ENCODE data around the gene MICU1.
"Not testable (repeated sequence)": the region's sequence is repeated elsewhere in the genome, so short reads cannot be mapped to it uniquely, and the experiment has no call there.

MICU1 gene

GRCh38 chr10:72470666-72471065 is 155.2 kb downstream of the MICU1 start:
- Histone ChIP-seq H3K9ac (ENCODE audit: insufficient read length, low read depth) (no peak overlapping the region), H3K36me3 (ENCODE audit: insufficient read depth, insufficient read length, low read length) (peaks cover 11% of the 10 kb centered on the region), H3K4me1 (ENCODE audit: insufficient read depth, insufficient read length) (no peaks in the 10 kb centered on the region)

GRCh38 chr10:72467064-72467463 is 158.8 kb downstream of the MICU1 start:
- H3K4me1 ChIP-seq (ENCODE audit: insufficient read depth, insufficient read length); DNase-seq (ENCODE audit: low read depth, low spot score); H3K36me3 ChIP-seq (ENCODE audit: insufficient read depth, insufficient read length, low read length); H3K9ac ChIP-seq (ENCODE audit: insufficient read length, low read depth); H3K4me3 ChIP-seq (ENCODE audit: insufficient read length, low read depth); H3K27me3 ChIP-seq (ENCODE audit: insufficient read depth, insufficient read length); H3K9me3 ChIP-seq (ENCODE audit: insufficient read depth, low read length): not testable (repeated sequence)

More at GRCh38 chr10:72470666-72471065, 155.2 kb downstream of the MICU1 start:
- Histone ChIP-seq H3K4me3 (ENCODE audit: insufficient read length, low read depth) (no peak overlapping the region), H3K9me3 (ENCODE audit: insufficient read depth, low read length) (no peaks in the 10 kb centered on the region), H3K27me3 (ENCODE audit: insufficient read depth, insufficient read length) (no peaks in the 10 kb centered on the region)
- no peak for DNase-seq (ENCODE audit: low read depth, low spot score)
- TF ChIP-seq SUZ12 (IDR thresholded peaks at IDR 0.05; ENCODE audit: extremely low read depth, insufficient read depth, insufficient read length) (no peak), ZNF274 (IDR thresholded peaks at IDR 0.05; ENCODE audit: low read depth, low read length) (no peak), YY1 (IDR thresholded peaks at IDR 0.05; ENCODE audit: insufficient read depth, insufficient read length) (no peak)

- no peak for DNase-seq (ENCODE audit: low read depth, low spot score)
- Histone ChIP-seq H3K36me3 (ENCODE audit: insufficient read depth, insufficient read length, low read length) (peaks cover 3% of the 10 kb centered on the region), H3K9me3 (ENCODE audit: insufficient read depth, low read length) (no peaks in the 10 kb centered on the region), H3K4me1 (ENCODE audit: insufficient read depth, insufficient read length) (no peaks in the 10 kb centered on the region), H3K4me3 (ENCODE audit: insufficient read length, low read depth) (no peak overlapping the region), H3K27me3 (ENCODE audit: insufficient read depth, insufficient read length) (no peaks in the 10 kb centered on the region), H3K9ac (ENCODE audit: insufficient read length, low read depth) (no peak overlapping the region)
- no peak for TF ChIP-seq ZNF274 (IDR thresholded peaks at IDR 0.05; ENCODE audit: low read depth, low read length)
- TF ChIP-seq SUZ12 (IDR thresholded peaks at IDR 0.05; ENCODE audit: extremely low read depth, insufficient read depth, insufficient read length): no peak
- no peak for TF ChIP-seq YY1 (IDR thresholded peaks at IDR 0.05; ENCODE audit: insufficient read depth, insufficient read length)
Measured at GRCh38 chr10:72466018-72466417, 159.9 kb downstream of the MICU1 start.

- H3K4me3 ChIP-seq (ENCODE audit: insufficient read length, low read depth): no peak overlapping the region
- no peaks in the 10 kb centered on the region for H3K4me1 ChIP-seq (ENCODE audit: insufficient read depth, insufficient read length)
- TF ChIP-seq ZNF274 (IDR thresholded peaks at IDR 0.05; ENCODE audit: low read depth, low read length) (no peak), SUZ12 (IDR thresholded peaks at IDR 0.05; ENCODE audit: extremely low read depth, insufficient read depth, insufficient read length) (no peak), YY1 (IDR thresholded peaks at IDR 0.05; ENCODE audit: insufficient read depth, insufficient read length) (no peak)
- no peak overlapping the region for H3K9ac ChIP-seq (ENCODE audit: insufficient read length, low read depth)
- H3K27me3 ChIP-seq (ENCODE audit: insufficient read depth, insufficient read length): no peaks in the 10 kb centered on the region
- DNase-seq (ENCODE audit: low read depth, low spot score): no peak
- H3K9me3 ChIP-seq (ENCODE audit: insufficient read depth, low read length): no peaks in the 10 kb centered on the region
- H3K36me3 ChIP-seq (ENCODE audit: insufficient read depth, insufficient read length, low read length): no peaks in the 10 kb centered on the region
Measured at GRCh38 chr10:72464438-72464837, 161.4 kb downstream of the MICU1 start.

GRCh38 chr10:72462261-72462660 is 163.6 kb downstream of the MICU1 start:
- no peak for TF ChIP-seq YY1 (IDR thresholded peaks at IDR 0.05; ENCODE audit: insufficient read depth, insufficient read length)
- DNase-seq (ENCODE audit: low read depth, low spot score): no peak
- Histone ChIP-seq H3K27me3 (ENCODE audit: insufficient read depth, insufficient read length) (no peaks in the 10 kb centered on the region), H3K4me1 (ENCODE audit: insufficient read depth, insufficient read length) (no peaks in the 10 kb centered on the region), H3K9ac (ENCODE audit: insufficient read length, low read depth) (no peak overlapping the region), H3K36me3 (ENCODE audit: insufficient read depth, insufficient read length, low read length) (no peaks in the 10 kb centered on the region), H3K4me3 (ENCODE audit: insufficient read length, low read depth) (no peak overlapping the region), H3K9me3 (ENCODE audit: insufficient read depth, low read length) (no peaks in the 10 kb centered on the region)

- H3K9me3 ChIP-seq (ENCODE audit: insufficient read depth, low read length): no peaks in the 10 kb centered on the region
- no peak for DNase-seq (ENCODE audit: low read depth, low spot score)
- H3K27me3 ChIP-seq (ENCODE audit: insufficient read depth, insufficient read length): no peaks in the 10 kb centered on the region
- no peaks in the 10 kb centered on the region for H3K4me1 ChIP-seq (ENCODE audit: insufficient read depth, insufficient read length)
- H3K9ac ChIP-seq (ENCODE audit: insufficient read length, low read depth): no peak overlapping the region
- no peak overlapping the region for H3K4me3 ChIP-seq (ENCODE audit: insufficient read length, low read depth)
- H3K36me3 ChIP-seq (ENCODE audit: insufficient read depth, insufficient read length, low read length): no peaks in the 10 kb centered on the region
- no peak for TF ChIP-seq YY1 (IDR thresholded peaks at IDR 0.05; ENCODE audit: insufficient read depth, insufficient read length)
- no peak for TF ChIP-seq SUZ12 (IDR thresholded peaks at IDR 0.05; ENCODE audit: extremely low read depth, insufficient read depth, insufficient read length)
- no peak for TF ChIP-seq ZNF274 (IDR thresholded peaks at IDR 0.05; ENCODE audit: low read depth, low read length)
Measured at GRCh38 chr10:72461085-72461484, 164.8 kb downstream of the MICU1 start.

GRCh38 chr10:72460284-72460876 is 165.5 kb downstream of the MICU1 start:
- Histone ChIP-seq H3K9me3 (ENCODE audit: insufficient read depth, low read length) (no peaks in the 10 kb centered on the region), H3K36me3 (ENCODE audit: insufficient read depth, insufficient read length, low read length) (no peaks in the 10 kb centered on the region), H3K4me1 (ENCODE audit: insufficient read depth, insufficient read length) (no peaks in the 10 kb centered on the region), H3K27me3 (ENCODE audit: insufficient read depth, insufficient read length) (no peaks in the 10 kb centered on the region), H3K9ac (ENCODE audit: insufficient read length, low read depth) (no peak overlapping the region), H3K4me3 (ENCODE audit: insufficient read length, low read depth) (no peak overlapping the region)
- DNase-seq (ENCODE audit: low read depth, low spot score): no peak
- TF ChIP-seq SUZ12 (IDR thresholded peaks at IDR 0.05; ENCODE audit: extremely low read depth, insufficient read depth, insufficient read length): no peak
- TF ChIP-seq ZNF274 (IDR thresholded peaks at IDR 0.05; ENCODE audit: low read depth, low read length): no peak
- TF ChIP-seq YY1 (IDR thresholded peaks at IDR 0.05; ENCODE audit: insufficient read depth, insufficient read length): no peak

GRCh38 chr10:72459301-72459700 is 166.6 kb downstream of the MICU1 start:
- DNase-seq (ENCODE audit: low read depth, low spot score): no peak
- Histone ChIP-seq H3K9me3 (ENCODE audit: insufficient read depth, low read length) (no peaks in the 10 kb centered on the region), H3K4me3 (ENCODE audit: insufficient read length, low read depth) (no peak overlapping the region), H3K9ac (ENCODE audit: insufficient read length, low read depth) (no peak overlapping the region), H3K4me1 (ENCODE audit: insufficient read depth, insufficient read length) (no peaks in the 10 kb centered on the region), H3K27me3 (ENCODE audit: insufficient read depth, insufficient read length) (no peaks in the 10 kb centered on the region), H3K36me3 (ENCODE audit: insufficient read depth, insufficient read length, low read length) (no peaks in the 10 kb centered on the region)
- TF ChIP-seq ZNF274 (IDR thresholded peaks at IDR 0.05; ENCODE audit: low read depth, low read length) (no peak), YY1 (IDR thresholded peaks at IDR 0.05; ENCODE audit: insufficient read depth, insufficient read length) (no peak), SUZ12 (IDR thresholded peaks at IDR 0.05; ENCODE audit: extremely low read depth, insufficient read depth, insufficient read length) (no peak)

Measured in NT2/D1 (cell line).